Measurements from ENCODE around the gene COL6A5.
"Not testable (repeated sequence)": the region's sequence is repeated elsewhere in the genome, so short reads cannot be mapped to it uniquely, and the experiment has no call there.

The COL6A5 gene

GRCh38 chr3:130448155-130448554 lies 102.7 kb downstream of the COL6A5 start:
- DNase-seq (ENCODE audit: low read depth), result not testable (repeated sequence)

GRCh38 chr3:130456540-130456939 lies 111.1 kb downstream of the COL6A5 start:
- no peak for DNase-seq (ENCODE audit: low read depth)

- peak; percentile 1 for DNase-seq (ENCODE audit: low read depth)
Measured at GRCh38 chr3:130457671-130458070, 112.2 kb downstream of the COL6A5 start.

DNA sequence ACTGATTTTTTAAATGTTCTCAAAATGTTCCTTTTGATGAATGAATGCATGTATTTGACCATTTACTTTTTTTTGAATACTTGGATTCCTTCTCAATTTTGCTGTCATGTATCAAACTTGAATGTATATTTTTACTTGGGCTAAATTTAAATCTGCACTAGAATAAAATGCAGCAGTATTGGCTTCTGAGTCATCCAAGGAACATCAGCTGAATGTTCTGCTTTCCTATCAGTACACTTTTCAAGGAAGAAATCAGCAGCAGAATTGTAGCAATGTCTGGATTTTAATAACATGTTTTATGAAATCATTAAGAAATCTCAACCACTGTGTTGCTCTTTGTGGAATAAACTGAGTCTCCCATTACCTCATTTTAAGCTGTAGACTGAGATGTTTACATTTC lies 114.5 kb downstream of the COL6A5 start:
- DNase-seq (ENCODE audit: low read depth), result no peak

DNA sequence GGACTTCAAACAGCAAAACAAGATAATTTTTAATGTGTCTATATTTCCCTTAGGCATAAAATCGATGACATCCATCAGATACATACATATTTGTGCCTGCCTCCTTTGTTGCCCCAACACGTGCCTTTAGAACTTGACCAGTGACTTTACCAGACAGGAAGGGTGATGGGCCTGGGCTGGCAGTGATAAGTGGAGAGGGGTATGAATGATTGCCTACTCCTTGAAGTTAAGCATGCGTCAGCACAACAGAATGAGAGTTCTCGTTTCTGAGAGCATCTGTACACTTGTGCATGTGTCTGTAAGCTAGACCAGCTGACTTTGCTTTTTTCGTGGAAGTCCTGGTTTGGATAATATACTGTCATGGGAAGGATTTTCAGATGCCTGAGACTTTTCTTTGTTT lies 116.6 kb downstream of the COL6A5 start:
- DNase-seq (ENCODE audit: low read depth), result no peak

GRCh38 chr3:130463221-130463620 lies 117.7 kb downstream of the COL6A5 start:
- DNase-seq (ENCODE audit: low read depth), result no peak

GRCh38 chr3:130465521-130465920 lies 120.0 kb downstream of the COL6A5 start:
- DNase-seq (ENCODE audit: low read depth), result no peak

DNA sequence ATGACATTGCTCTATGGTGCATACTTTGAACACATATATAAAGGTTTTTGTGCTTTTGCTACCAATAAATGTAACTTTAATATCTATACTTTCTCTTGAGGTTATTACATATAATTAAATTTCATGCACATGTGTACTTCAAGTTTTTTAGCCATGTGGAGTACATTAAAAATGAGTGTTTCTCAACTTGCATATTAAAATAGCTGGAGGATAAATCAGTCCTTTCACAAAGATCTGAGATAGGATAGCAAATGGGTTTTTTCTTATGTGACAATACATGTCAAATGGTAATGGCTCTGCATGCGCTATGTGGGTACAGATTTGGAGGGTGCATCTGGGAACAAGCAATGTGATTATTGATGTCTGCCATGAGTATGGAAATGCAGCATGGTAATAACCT lies 122.8 kb downstream of the COL6A5 start:
- no peak for DNase-seq (ENCODE audit: low read depth)

GRCh38 chr3:130470126-130470525 lies 124.7 kb downstream of the COL6A5 start:
- DNase-seq (ENCODE audit: low read depth), result no peak

DNA sequence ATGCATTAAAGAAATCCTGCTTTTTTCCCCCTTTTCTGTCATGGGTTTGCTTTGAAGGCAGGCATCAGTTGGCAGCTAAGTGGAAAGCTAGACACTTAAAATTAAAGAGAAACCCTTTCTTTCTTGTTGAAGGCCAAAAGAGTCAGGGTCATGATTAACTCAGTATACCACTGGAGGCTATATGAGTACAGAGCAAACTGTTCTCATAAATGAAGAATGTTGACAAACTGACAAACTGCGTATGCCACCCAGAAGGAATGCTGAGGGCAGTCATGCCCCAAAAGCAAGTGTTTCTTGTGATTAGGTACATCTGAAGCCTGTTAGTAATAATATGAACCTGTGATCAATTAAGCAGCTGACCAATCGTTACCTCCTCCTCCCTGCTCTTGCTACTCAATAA lies 127.9 kb downstream of the COL6A5 start:
- no peak for DNase-seq (ENCODE audit: low read depth)

GRCh38 chr3:130480736-130481135 lies 135.3 kb downstream of the COL6A5 start:
- DNase-seq (ENCODE audit: low read depth), result peak; percentile 16

- no peak for DNase-seq (ENCODE audit: low read depth)
Measured at GRCh38 chr3:130488288-130488687, 142.8 kb downstream of the COL6A5 start.

- no peak for DNase-seq (ENCODE audit: low read depth)
Measured at GRCh38 chr3:130488769-130489450, 143.4 kb downstream of the COL6A5 start.

GRCh38 chr3:130490241-130490640 lies 144.8 kb downstream of the COL6A5 start:
- no peak for DNase-seq (ENCODE audit: low read depth)

GRCh38 chr3:130491431-130491830 lies 146.0 kb downstream of the COL6A5 start:
- DNase-seq (ENCODE audit: low read depth), result no peak

- DNase-seq (ENCODE audit: low read depth), result no peak
Measured at GRCh38 chr3:130504701-130505100, 159.2 kb downstream of the COL6A5 start.

DNA sequence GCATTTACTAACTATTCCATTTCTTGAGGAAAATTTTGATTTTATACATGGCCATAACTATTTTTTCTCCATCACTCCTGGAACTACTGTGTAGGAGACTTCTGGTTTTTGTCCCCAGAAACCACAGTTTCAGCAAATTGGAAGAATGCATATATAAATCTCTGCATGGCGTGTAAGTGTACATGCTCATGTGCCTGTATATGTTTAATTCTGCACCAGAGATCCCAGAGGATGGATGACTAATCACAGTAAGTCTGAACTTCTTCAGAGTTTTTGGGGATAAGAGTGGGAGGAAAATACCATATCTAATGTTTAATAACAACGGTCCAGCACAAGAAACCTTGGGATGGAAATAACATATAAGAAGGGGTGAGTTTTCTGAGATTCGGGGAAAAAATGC lies 160.6 kb downstream of the COL6A5 start:
- no peak for DNase-seq (ENCODE audit: low read depth)

DNA sequence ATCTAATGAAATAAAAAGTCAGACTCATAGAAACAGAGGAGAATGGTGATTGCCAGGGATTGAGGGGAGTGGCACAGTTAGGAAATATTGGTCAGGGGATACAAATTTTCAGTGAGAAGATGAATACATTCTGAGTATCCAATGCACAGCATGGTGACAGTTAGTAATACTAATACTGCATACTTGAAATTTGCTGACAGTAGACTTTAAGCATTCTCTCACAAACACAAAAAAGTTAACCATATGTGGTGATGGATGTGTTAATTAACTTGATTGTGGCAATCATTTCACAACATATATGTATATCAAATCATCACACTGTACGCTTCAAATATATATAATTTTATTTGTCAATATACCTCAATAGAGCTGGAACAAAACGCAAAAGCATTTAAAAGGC lies 162.3 kb downstream of the COL6A5 start:
- no peak for DNase-seq (ENCODE audit: low read depth)

DNA sequence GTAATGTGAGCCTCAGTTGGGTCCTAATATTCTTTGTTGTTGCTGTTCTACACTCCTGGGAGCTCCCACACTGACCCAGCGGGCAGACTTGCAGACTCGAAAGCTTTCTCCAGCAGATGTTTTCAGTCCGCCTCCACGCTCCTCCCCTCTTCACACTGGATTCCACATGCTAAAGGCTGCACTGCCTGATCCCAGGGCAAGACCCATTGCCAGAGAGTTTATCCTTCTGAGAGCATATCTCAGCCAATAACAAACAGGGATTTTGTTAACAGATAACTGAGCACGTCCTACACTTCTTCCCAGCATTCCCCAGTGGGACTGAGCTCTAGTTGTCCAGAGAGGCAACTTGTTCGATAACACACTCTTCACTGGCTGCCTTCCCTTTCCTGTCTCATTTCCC lies 163.5 kb downstream of the COL6A5 start:
- DNase-seq (ENCODE audit: low read depth), result no peak

GRCh38 chr3:130514681-130515080 lies 169.2 kb downstream of the COL6A5 start:
- no peak for DNase-seq (ENCODE audit: low read depth)

DNA sequence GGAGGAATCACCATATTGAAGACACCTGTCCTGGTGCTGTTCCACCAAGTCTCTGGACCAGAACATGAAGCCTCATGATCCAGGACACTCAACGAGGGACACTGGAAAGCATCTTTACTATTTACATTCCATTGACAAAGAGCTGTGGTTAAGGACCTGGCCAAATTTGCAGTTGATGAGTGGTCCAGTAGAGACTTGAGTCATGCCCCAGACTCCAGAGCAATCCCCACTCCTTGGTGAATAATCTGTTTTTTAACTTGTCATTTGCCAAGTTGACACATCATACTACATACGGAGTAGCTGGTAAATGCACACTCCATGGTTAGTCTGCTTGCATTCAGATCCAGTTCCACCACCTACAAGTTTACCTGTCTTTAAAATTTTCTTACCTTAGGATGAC lies 170.3 kb downstream of the COL6A5 start:
- DNase-seq (ENCODE audit: low read depth), result no peak

DNA sequence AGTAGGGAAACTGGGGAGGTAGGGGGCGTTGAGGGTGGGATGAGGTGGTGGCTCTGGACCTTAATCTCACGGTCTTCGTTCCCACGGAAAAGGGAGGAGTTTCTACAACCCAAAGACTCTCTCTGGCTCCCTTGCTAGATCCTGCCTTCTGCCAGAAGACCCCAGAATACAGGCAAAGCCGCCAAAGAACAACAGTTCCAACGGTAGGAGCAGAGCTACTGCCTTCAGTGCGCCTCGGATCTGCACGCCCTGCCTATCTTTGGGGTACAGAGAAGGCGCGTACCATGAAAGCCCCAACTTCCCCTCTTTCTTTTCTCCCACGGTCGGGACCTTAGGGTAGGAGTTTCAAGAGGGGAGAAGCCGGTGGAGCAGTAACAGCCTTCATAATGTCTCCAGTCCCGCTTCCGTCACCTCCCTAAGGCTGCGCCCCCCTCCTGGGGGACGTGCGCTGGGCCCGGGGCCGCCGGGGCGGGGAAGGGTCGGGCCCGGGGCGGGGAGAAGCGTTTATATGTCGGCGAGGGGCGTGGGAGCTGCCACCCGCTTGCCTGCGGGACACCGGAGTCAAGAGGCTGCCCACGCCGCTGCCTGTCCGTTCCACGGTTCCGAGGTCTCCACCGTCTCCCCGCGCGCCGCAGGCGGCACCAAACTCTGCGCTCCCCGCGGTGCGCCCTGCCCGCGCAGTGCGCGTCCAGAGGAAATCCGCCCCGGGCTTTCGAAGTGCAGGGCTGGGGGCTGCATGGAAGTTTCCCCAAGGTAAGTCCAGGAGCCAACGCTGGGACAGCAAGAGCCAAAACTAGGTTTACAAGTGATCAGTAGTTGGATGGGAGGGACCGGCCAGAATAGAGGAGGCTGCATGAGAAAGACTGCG lies 171.4 kb downstream of the COL6A5 start, which contains the start of gene COL6A6:
Gene COL6A6, plus strand, starts transcription at position 533 of the 868 bp plus-strand sequence. CDS start 43,188 bp downstream, outside the sequence.
- DNase-seq (ENCODE audit: low read depth), result no peak

DNA sequence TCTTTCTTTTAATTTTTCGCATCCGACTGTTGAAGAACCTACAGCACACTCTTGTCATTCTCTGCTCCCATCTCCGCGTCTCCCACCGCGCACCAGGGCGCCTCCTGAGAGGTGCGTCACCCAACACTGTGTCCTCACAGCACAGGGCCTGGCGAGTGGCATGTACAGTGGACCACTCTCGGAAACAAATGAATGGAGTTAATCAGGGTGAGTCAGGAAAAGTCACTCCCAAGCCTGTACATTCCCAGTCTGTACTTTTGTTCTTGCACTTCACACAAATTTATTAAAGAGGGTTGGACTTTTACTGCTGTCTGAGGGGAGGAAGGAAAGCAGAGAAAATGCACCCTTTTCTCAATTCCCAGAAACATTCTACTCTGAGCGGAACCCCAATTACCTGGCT lies 172.1 kb downstream of the COL6A5 start:
- DNase-seq (ENCODE audit: low read depth), result no peak

All from fibroblast of the conjunctiva (primary cell).